Type B pancreatic cell (in vitro differentiated cells): ENCODE data around the gene ITM2B. TPM values are rescaled to one million over a fixed set of nuclear protein-coding genes. Genes with fewer than 3 reads are reported as not detected.

Source experiments
- DNase-seq: peaks from one replicate; pipeline ENCODE4 v3.0.0; 2021; ENCODE audit warnings: mixed read lengths; ENCODE audit not compliant: unreplicated experiment; ENCODE audit errors: extremely low spot score
- H3K27ac Mint-ChIP-seq: 2 replicates; pipeline ENCODE4 v1.8.0; 2021; ENCODE audit warnings: mild to moderate bottlenecking, mixed read lengths
- H3K27me3 Mint-ChIP-seq: 2 replicates; pipeline ENCODE4 v1.8.0; 2021; ENCODE audit warnings: mixed read lengths
- H3K36me3 Mint-ChIP-seq: 2 replicates; pipeline ENCODE4 v1.8.0; 2021; ENCODE audit warnings: mixed read lengths
- H3K4me1 Mint-ChIP-seq: one replicate; pipeline ENCODE4 v1.8.0; 2021; ENCODE audit warnings: mixed read lengths; ENCODE audit not compliant: unreplicated experiment
- H3K4me3 Mint-ChIP-seq: 2 replicates; pipeline ENCODE4 v1.8.0; 2021; ENCODE audit warnings: mild to moderate bottlenecking, mixed read lengths
- H3K9me3 Mint-ChIP-seq: 2 replicates; pipeline ENCODE4 v1.8.0; 2021; ENCODE audit warnings: mixed read lengths
- CTCF ChIP-seq: fragments of 200-600 bp; sonication (generic); conservative IDR thresholded peaks from 2 replicates; pipeline ENCODE4 v1.5.0; 2021; ENCODE audit warnings: antibody characterized with exemption, mild to moderate bottlenecking
- total RNA-seq: library from RNA; stranded (reverse); gene quantifications from 2 replicates; pipeline ENCODE4 v1.2.1, GENCODE V29; 2021; ENCODE audit warnings: low replicate concordance

ITM2B gene
- total RNA-seq, 1 donor from 2014 or later, result 232 TPM

- H3K4me3 Mint-ChIP-seq, result no peak overlapping the region
- H3K36me3 Mint-ChIP-seq, result peaks cover 41% of the 10 kb centered on the region
- H3K4me1 Mint-ChIP-seq, result no peaks in the 10 kb centered on the region
- H3K9me3 Mint-ChIP-seq, result no peaks in the 10 kb centered on the region
- no peaks in the 10 kb centered on the region for H3K27me3 Mint-ChIP-seq
- DNase-seq, result no peak
- H3K27ac Mint-ChIP-seq, result no peak overlapping the region
- TF ChIP-seq CTCF, result no peak
These were observed 84.0 kb downstream of the ITM2B start for GRCh38 chr13:48316826-48317510.

GRCh38 chr13:48317511-48318376 lies 84.7 kb downstream of the ITM2B start:
- H3K27ac Mint-ChIP-seq, result no peak overlapping the region
- no peaks in the 10 kb centered on the region for H3K27me3 Mint-ChIP-seq
- no peaks in the 10 kb centered on the region for H3K9me3 Mint-ChIP-seq
- no peak for DNase-seq
- H3K4me3 Mint-ChIP-seq, result no peak overlapping the region
- peaks cover 44% of the 10 kb centered on the region for H3K36me3 Mint-ChIP-seq
- no peak for TF ChIP-seq CTCF
- H3K4me1 Mint-ChIP-seq, result no peaks in the 10 kb centered on the region

GRCh38 chr13:48318377-48318811 lies 85.4 kb downstream of the ITM2B start:
- no peak for DNase-seq
- no peak overlapping the region for H3K27ac Mint-ChIP-seq
- H3K4me3 Mint-ChIP-seq, result no peak overlapping the region
- no peak for TF ChIP-seq CTCF
- H3K4me1 Mint-ChIP-seq, result no peaks in the 10 kb centered on the region
- H3K9me3 Mint-ChIP-seq, result no peaks in the 10 kb centered on the region
- peaks cover 41% of the 10 kb centered on the region for H3K36me3 Mint-ChIP-seq
- H3K27me3 Mint-ChIP-seq, result no peaks in the 10 kb centered on the region

- Mint-ChIP-seq H3K9me3 (no peaks in the 10 kb centered on the region), H3K27ac (no peak overlapping the region)
These were observed 86.0 kb downstream of the ITM2B start for GRCh38 chr13:48318821-48319511.

More at GRCh38 chr13:48318821-48319511, 86.0 kb downstream of the ITM2B start:
- DNase-seq, result no peak
- H3K36me3 Mint-ChIP-seq, result peaks cover 40% of the 10 kb centered on the region
- H3K4me3 Mint-ChIP-seq, result no peak overlapping the region
- no peak for TF ChIP-seq CTCF
- H3K4me1 Mint-ChIP-seq, result no peaks in the 10 kb centered on the region
- H3K27me3 Mint-ChIP-seq, result no peaks in the 10 kb centered on the region

Other genes starting within 250 kb of the ITM2B start
- 44.6 and 51.9 TPM in 2 replicates for gene SUCLA2, start 231.9 kb upstream of the ITM2B start, total RNA-seq
- 19.4 and 22.6 TPM in 2 replicates for gene NUDT15, start 195.5 kb upstream of the ITM2B start, total RNA-seq
- gene MED4, start 138.1 kb upstream of the ITM2B start, total RNA-seq, result 44.0 and 53.1 TPM in 2 replicates
- 26.6 and 29.3 TPM in 2 replicates for gene RB1, start 70.5 kb downstream of the ITM2B start, total RNA-seq
- 2.4 and 10.1 TPM in 2 replicates for gene LPAR6, start 179.9 kb downstream of the ITM2B start, total RNA-seq